HG03064 (cell line): ENCODE results near the gene INPP5D.
"Not testable (repeated sequence)": the region's sequence is repeated elsewhere in the genome, so short reads cannot be mapped to it uniquely, and the experiment has no call there.

Experiments used
- ATAC-seq: cut with Tn5 transposase; IDR thresholded peaks from one replicate; pipeline ENCODE4 v1.9.1; 2021; ENCODE audit warnings: low read depth; ENCODE audit not compliant: unreplicated experiment

INPP5D gene

GRCh38 chr2:233112776-233113452 is 52.8 kb downstream of the INPP5D start:
- no peak for ATAC-seq

- ATAC-seq = no peak
These were observed 54.3 kb downstream of the INPP5D start for GRCh38 chr2:233114421-233114861.

- ATAC-seq = no peak
These were observed 55.0 kb downstream of the INPP5D start for GRCh38 chr2:233115121-233115520.

GRCh38 chr2:233115741-233116140 is 55.6 kb downstream of the INPP5D start:
- ATAC-seq = no peak

DNA sequence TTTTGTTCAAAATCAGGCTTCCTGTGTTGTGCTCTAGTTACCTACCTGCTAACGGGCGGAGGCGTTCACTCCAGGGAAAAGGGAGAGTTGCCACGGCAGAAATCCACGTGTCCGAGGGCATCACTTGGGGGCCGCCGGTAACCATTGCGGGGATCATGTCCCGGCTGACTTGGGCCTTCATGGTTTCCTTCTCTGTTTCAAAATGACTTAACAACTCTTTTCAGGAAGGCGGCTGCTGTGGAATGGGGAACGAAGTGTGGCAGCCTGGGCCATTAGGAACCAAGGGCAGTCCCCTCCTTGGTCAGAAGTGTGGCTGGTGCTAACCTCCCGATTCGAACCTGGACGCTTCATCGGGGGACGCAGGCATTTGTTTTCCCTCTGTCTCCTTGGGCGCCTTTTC is 56.8 kb downstream of the INPP5D start:
- ATAC-seq = no peak

- no peak for ATAC-seq
These were observed 57.2 kb downstream of the INPP5D start for GRCh38 chr2:233117351-233117750.

- no peak for ATAC-seq
These were observed 57.9 kb downstream of the INPP5D start for GRCh38 chr2:233117811-233118647.

DNA sequence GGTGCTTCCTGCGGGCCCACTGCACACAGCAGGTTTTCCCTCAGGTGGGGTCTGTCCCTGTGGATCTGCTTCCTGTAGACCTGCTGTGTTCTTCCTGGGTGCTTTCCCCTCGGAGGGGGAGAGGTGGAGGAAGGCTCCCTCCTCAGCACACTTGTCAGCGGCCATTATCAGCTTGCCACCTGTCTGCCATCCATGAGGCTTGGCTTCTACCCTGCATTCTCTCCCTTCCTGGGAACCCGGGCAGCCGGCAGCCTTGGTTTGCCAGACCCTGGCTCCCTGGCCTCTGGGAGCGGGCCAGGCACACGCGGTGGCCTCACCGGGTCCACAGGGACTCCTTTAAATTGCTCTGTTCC is 58.5 kb downstream of the INPP5D start:
- ATAC-seq = no peak

DNA sequence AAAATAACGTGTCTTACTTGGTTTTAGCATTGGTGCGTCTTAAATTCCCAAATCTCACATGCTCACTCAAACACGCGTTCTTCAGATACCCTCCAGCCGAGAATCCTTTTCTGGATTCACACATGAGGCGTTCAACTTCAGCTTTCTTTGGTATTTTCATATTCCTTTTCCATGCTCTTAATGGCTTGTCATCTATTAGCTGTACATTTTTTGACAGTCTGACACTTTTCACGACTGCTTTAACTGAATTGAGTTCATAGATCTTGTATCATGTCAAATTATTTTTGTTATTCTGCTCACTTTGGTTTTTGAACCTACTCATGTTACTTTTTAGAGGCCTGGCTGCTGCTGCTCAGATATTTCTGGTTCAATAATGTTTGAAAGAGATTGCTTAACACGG is 59.0 kb downstream of the INPP5D start:
- ATAC-seq = no peak

DNA sequence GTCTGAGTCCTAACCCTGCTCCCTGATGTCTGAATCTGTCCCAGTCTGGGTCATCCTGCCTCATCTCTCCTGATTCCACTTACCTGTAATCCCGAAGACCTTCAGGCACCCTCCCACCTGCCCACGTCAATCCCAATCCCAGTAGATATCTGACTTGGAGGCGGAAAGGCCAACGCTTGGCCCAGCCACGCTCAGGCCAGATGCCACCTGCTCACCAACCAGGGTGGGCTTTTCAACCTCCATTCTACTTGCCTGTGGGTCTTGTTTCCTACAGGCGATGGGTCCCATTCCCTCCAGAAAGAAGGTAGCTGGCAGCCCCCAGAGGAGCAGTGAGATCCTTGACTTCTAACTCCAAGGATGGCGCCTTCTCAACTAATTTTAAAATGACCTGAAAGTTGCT is 59.7 kb downstream of the INPP5D start:
- no peak for ATAC-seq

DNA sequence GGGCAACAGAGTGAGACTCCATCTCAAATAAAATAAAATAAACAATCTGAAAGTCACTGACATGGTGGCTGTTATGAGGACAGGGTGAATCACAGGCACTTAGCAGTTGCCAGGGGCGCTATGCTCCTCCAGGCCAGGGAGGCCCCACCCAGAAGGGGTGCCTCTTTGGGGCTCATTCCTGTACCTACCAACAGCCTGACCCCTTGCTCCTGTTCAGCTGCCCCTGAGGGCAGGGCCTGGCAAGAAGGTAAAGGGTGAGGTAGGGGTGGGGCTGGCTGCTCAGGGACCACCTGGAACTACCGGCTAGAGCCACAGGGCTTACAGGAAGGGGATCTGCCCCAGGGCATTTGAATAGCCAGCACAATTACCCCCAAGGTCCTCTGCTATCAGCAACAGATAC is 60.3 kb downstream of the INPP5D start:
- ATAC-seq = no peak

- no peak for ATAC-seq
These were observed 61.7 kb downstream of the INPP5D start for GRCh38 chr2:233121856-233122255.

GRCh38 chr2:233122541-233122940 is 62.4 kb downstream of the INPP5D start:
- no peak for ATAC-seq

DNA sequence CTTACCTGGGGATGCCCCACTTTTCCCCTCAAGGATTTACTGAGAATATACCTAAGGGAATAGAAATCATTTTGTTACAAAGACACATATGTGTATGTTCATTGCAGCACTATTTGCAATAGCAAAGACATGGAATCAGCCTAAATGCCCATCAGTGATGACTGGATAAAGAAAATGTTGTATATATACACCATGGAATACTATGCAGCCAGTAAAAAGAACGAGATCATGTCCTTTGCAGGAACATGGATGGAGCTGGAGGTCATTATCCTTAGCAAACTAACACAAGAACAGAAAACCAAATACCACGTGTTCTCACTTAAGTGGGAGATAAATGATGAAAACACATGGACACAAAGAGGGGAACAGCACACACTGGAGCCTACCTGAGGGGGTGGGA is 63.4 kb downstream of the INPP5D start:
- not testable (repeated sequence) for ATAC-seq

- ATAC-seq = peak; percentile 93
These were observed 64.4 kb downstream of the INPP5D start for GRCh38 chr2:233124421-233125080.

GRCh38 chr2:233125455-233126065 is 65.4 kb downstream of the INPP5D start:
- ATAC-seq = no peak

DNA sequence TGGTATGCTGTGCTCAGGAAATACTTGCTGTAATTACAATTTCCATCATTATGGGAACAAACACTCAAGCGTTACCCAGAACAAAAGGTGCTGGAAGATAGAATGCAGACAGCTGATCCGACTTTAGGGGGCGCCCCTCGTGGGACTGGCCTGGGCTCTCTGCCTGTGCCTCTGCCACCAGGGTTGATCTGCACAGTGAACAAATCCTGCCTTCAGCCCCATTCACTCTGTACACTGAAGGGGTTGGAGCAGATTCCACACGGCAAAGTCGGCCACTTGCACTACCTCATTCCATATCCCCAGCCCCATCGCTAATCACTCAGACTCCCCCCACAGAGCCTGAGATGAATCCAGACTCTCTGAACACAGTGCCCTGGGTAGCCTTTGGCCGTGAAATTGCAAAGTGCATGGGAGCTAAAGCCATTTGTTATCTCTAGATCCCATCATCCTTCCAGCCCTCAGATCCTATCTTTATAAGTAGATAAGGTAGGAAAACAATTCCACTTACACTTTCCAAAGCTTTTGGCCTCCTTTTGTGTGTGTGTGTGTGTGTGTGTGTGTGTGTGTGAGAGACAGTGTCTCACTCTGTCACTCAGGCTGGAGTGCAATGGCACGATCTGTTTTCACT is 69.3 kb downstream of the INPP5D start:
- ATAC-seq = no peak

DNA sequence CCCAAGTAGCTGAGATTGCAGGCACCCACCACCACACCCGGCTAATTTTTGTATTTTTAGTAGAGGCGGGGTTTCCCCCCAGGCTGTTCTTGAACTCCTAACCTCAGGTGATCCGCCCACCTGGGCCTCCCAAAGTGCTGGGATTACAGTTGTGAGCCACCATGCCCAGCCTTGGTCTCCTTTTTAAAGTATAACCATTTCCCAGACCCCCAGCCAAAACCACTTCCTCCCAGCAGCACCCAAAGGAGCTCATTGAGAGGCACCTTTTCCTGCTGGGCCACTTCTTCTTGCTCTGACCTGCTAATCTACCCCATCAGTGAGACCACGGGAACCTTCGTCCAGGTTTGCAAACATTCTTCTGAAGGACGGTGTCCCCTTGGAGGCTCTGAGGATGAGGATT is 69.9 kb downstream of the INPP5D start:
- ATAC-seq = no peak

- no peak for ATAC-seq
These were observed 70.4 kb downstream of the INPP5D start for GRCh38 chr2:233130481-233131020.

- no peak for ATAC-seq
These were observed 72.0 kb downstream of the INPP5D start for GRCh38 chr2:233131936-233132720.
